IMR-90 (cell line): ENCODE data around the gene SEMA5A.

Source experiments
- BHLHE40 ChIP-seq: fragments of 150-350 bp; IDR thresholded peaks from 2 replicates; pipeline ENCODE4 v1.6.1; 2016; ENCODE audit warnings: mild to moderate bottlenecking, low read depth, low read length
- CEBPB ChIP-seq: IDR thresholded peaks from 2 replicates; pipeline ENCODE4 v1.6.1; 2012; ENCODE audit warnings: low read depth, low read length, improper control_type of control experiment
- CTCF ChIP-seq: conservative IDR thresholded peaks from 2 replicates; pipeline ENCODE4 v1.5.1; 2012; ENCODE audit warnings: mild to moderate bottlenecking, low read depth, low read length, improper control_type of control experiment
- FOS ChIP-seq: fragments of 150-350 bp; IDR thresholded peaks from 2 replicates; pipeline ENCODE4 v1.6.1; 2016; ENCODE audit warnings: low read depth, low read length
- MAFK ChIP-seq: IDR thresholded peaks from 2 replicates; pipeline ENCODE4 v1.6.1; 2012; ENCODE audit warnings: low read depth, low read length, improper control_type of control experiment
- MXI1 ChIP-seq: IDR thresholded peaks from 2 replicates; pipeline ENCODE4 v1.6.1; 2012; ENCODE audit warnings: low read depth, mild to moderate bottlenecking, low read length, moderate library complexity, borderline replicate concordance
- POLR2A ChIP-seq: IDR thresholded peaks from 2 replicates; pipeline ENCODE4 v1.6.1; 2012; ENCODE audit warnings: mild to moderate bottlenecking, low read depth, low read length
- RAD21 ChIP-seq: IDR thresholded peaks from 2 replicates; pipeline ENCODE4 v1.6.1; 2012; ENCODE audit warnings: low read length, improper control_type of control experiment
- RCOR1 ChIP-seq: IDR thresholded peaks from 2 replicates; pipeline ENCODE4 v1.6.1; 2012; ENCODE audit warnings: mild to moderate bottlenecking, low read length, improper control_type of control experiment; ENCODE audit not compliant: insufficient replicate concordance
- RFX5 ChIP-seq: IDR thresholded peaks from 2 replicates; pipeline ENCODE4 v1.8.0; 2012; ENCODE audit warnings: low read depth, mild to moderate bottlenecking, low read length, moderate library complexity
- SMC3 ChIP-seq: fragments of 150-350 bp; IDR thresholded peaks from 2 replicates; pipeline ENCODE4 v1.6.1; 2016; ENCODE audit warnings: low read depth, mild to moderate bottlenecking, antibody characterized with exemption, low read length, moderate library complexity
- TF ChIP-seq, protein P1 (sequence below): fragments of 150-350 bp; IDR thresholded peaks from 2 replicates; pipeline ENCODE4 v1.6.1; 2016; ENCODE audit warnings: low read depth, mild to moderate bottlenecking, low read length, moderate library complexity, borderline replicate concordance
- TF ChIP-seq, protein P2 (sequence below): fragments of 150-350 bp; IDR thresholded peaks from 2 replicates; pipeline ENCODE4 v1.6.1; 2017; ENCODE audit warnings: mild to moderate bottlenecking, antibody characterized with exemption, low read length, low read depth

GRCh38 chr5:9301200-9301599 lies 244.7 kb downstream of the SEMA5A start:
- TF ChIP-seq POLR2A (no peak), CTCF (no peak), MAFK (peak; percentile 31; the same call in 1 of the 2 replicates), RAD21 (no peak), CEBPB (peak; percentile 59), RCOR1 (no peak), SMC3 (no peak), BHLHE40 (no peak), FOS (no peak), RFX5 (no peak), MXI1 (no peak)
- TF ChIP-seq, protein P1, sequence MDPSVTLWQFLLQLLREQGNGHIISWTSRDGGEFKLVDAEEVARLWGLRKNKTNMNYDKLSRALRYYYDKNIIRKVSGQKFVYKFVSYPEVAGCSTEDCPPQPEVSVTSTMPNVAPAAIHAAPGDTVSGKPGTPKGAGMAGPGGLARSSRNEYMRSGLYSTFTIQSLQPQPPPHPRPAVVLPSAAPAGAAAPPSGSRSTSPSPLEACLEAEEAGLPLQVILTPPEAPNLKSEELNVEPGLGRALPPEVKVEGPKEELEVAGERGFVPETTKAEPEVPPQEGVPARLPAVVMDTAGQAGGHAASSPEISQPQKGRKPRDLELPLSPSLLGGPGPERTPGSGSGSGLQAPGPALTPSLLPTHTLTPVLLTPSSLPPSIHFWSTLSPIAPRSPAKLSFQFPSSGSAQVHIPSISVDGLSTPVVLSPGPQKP: no peak
- TF ChIP-seq, protein P2, sequence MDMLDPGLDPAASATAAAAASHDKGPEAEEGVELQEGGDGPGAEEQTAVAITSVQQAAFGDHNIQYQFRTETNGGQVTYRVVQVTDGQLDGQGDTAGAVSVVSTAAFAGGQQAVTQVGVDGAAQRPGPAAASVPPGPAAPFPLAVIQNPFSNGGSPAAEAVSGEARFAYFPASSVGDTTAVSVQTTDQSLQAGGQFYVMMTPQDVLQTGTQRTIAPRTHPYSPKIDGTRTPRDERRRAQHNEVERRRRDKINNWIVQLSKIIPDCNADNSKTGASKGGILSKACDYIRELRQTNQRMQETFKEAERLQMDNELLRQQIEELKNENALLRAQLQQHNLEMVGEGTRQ: no peak
